Left lobe of liver (tissue), 2 donors: ENCODE data around the gene PCCA. TPM values are rescaled to one million over a fixed set of nuclear protein-coding genes. Genes with fewer than 3 reads are reported as not detected.
"Not testable (repeated sequence)": the region's sequence is repeated elsewhere in the genome, so short reads cannot be mapped to it uniquely, and the experiment has no call there.

Source experiments
- ATAC-seq: fragments of 200-7000 bp; cut with Tn5 transposase; one replicate; pipeline ENCODE4 v1.9.1; 2020; ENCODE audit warnings: mild to moderate bottlenecking, moderate library complexity
- DNase-seq: peaks from one replicate; pipeline ENCODE4 v3.0.0-alpha.2; 2020; ENCODE audit warnings: low spot score
- total RNA-seq: library from RNA; stranded (reverse); gene quantifications from one replicate; pipeline ENCODE4 v1.2.1, GENCODE V29; 2021
- donor health status: DM: no; HTN: no; CAD: no; lungs with moderate emphysema.
- donor health status: DM: no; HTN: yes; CAD: no.

Gene PCCA
- total RNA-seq, 1 donor from 2014 or later, result 83.5 TPM

GRCh38 chr13:100097821-100098220 lies 8.9 kb downstream of the PCCA start:
- ATAC-seq (no peak), DNase-seq (no peak)

- DNase-seq, result no peak
- ATAC-seq, result peak; percentile 45
These were observed 9.7 kb downstream of the PCCA start for GRCh38 chr13:100098445-100099116.

DNA sequence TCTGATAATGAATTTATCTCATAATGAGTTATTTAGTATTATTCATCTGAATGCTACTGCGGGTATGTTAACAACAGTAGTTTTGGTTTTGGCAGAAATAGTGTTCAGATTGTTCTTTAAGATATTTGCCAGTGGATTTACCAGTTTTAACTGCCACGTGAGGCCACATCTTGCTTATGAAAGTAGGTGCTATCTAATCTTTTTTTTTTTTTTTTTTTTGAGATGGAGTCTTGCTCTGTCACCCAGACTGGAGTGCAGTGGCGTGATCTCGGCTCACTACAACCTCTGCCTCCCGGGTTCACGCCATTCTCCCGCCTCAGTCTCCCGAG lies 10.2 kb downstream of the PCCA start:
- not testable (repeated sequence) for ATAC-seq, DNase-seq

DNA sequence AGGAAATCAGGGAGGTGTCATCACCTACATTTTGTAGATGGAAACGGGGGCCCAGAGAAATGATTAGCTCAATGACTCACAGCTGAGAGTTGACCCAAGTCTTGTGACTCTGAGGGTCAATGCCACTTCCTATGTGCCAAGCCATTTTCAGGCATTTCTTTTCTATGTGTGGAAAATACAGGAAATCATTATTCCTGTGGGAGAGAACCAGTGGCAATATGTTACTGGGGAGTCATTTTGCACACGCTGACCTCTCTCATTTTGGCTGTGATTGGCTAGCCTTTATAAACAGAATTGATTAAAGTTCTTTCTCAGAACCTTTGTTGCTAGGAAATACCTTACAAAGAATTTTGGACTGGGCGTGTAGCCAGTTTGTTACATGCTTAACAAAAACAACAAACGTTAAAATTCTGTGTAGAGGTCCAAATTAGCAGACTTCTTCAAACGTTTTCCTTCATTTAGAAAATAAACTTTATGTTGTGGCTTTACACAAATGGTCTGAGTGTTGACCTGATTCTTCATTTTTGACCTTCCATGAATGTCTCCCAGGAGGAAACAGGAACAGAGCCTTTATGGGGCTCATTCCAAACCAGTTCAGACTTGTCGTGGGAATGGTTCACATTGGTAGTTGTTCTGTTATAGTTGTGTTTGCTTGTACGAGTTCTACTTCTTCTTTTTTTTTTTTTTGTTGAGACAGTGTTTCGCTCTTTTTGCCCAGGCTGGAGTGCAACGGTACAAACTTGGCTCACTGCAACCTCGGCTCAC lies 11.4 kb downstream of the PCCA start:
- DNase-seq, result peak; percentile 68
- peak; percentile 80 for ATAC-seq

- DNase-seq, result no peak
- ATAC-seq, result no peak
These were observed 13.1 kb downstream of the PCCA start for GRCh38 chr13:100102042-100102441.

GRCh38 chr13:100106005-100106404 lies 17.1 kb downstream of the PCCA start:
- ATAC-seq (peak; percentile 19), DNase-seq (no peak)

- no peak for DNase-seq
- no peak for ATAC-seq
These were observed 17.8 kb downstream of the PCCA start for GRCh38 chr13:100106705-100107104.

GRCh38 chr13:100108913-100109507 lies 20.1 kb downstream of the PCCA start:
- DNase-seq (no peak), ATAC-seq (no peak)

- ATAC-seq, result peak; percentile 30
- no peak for DNase-seq
These were observed 21.4 kb downstream of the PCCA start for GRCh38 chr13:100110269-100110668.

GRCh38 chr13:100112186-100112838 lies 23.4 kb downstream of the PCCA start:
- peak; percentile 89 for ATAC-seq
- no peak for DNase-seq

GRCh38 chr13:100115693-100116254 lies 26.9 kb downstream of the PCCA start:
- no peak for ATAC-seq
- DNase-seq, result no peak

DNA sequence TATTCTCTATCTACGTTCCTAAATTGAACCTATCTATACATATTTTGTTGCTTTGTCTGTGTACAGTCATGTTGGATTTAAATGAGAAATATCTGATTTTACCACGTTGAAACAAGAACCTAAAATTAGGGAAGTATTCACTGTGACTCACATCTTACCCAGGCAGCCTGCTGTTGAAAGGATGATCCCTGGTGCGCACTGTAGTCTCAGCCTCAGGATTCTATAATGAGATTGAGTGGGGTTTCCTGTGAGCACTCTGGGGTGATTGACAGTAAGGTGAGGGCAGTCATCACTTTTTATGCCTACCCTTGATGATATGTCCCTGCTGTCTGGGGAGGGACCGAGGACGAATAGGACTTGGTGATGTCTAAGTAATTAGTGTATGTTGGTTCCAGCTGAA lies 35.4 kb downstream of the PCCA start:
- ATAC-seq, result no peak
- DNase-seq, result no peak

DNA sequence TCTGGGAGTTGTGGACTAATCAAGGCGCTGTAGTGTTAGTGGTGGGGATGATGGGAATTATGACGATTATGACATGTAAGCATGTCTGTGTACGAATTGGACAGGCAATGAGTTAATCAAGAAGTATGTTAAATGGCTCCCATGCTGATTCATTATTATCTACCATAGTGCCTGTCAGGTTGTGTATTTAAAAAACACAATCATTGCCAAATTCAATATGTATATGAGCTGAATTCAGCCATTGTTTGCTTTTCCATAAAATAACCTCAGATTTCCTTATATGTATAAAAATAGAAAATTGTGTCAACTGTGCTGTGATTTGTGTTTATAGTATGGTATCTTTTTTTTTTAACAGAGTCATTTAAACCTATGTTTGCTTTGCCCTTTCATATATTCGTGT lies 37.1 kb downstream of the PCCA start:
- DNase-seq (no peak), ATAC-seq (no peak)

- ATAC-seq (peak; percentile 38), DNase-seq (no peak)
These were observed 39.5 kb downstream of the PCCA start for GRCh38 chr13:100128373-100128772.

- DNase-seq (no peak), ATAC-seq (peak; percentile 87)
These were observed 39.9 kb downstream of the PCCA start for GRCh38 chr13:100128838-100129237.

DNA sequence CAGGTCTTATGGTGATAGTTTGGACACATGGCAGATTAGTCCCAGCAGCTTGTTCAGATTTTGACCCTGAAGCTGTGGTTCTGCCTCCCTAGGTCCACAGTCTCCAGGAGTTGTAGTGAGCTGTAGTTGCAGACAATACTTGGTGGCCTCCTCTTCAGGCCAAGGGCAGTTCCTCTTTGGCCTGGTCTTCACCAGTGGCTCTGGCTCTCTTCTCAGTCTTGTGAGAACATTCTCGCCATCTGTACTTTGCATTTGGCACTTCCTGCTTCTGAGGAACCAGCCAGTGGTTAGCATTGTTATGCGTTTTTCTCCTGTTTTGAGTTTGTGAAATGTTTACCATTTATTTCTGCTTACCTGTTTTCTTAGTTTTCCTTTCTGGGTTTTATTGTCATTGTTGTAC lies 40.7 kb downstream of the PCCA start:
- DNase-seq, result no peak
- peak; percentile 50 for ATAC-seq

GRCh38 chr13:100130092-100130491 lies 41.2 kb downstream of the PCCA start:
- no peak for DNase-seq
- ATAC-seq, result peak; percentile 55

DNA sequence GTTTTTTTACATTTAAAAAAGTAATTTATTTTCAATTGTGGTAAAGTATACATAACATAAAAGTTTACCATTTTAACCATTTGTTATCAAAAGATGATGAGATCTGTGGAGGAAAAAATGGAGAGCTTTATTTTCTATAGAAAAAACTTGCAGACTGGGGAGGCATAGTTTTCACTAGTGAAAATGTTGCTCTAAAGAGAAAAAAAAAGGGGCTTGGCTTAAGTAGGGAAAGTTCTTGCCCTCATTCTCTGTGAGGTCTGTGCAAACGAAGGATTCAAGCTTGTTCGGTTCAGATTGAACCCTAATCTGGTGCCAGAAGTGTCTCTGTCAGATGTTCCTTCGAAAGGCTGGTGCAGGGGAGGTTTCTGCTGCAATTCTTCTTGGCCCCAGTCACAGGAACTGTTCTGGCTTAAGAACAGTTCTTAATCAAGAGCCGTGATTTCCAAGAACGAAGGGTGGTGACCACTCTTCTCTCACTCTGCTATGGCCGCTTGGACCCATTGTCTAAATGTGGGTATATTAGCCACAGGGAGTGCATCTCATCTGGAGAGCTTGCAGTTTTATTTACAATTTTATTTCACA lies 42.1 kb downstream of the PCCA start:
- DNase-seq, result no peak
- ATAC-seq, result no peak

DNA sequence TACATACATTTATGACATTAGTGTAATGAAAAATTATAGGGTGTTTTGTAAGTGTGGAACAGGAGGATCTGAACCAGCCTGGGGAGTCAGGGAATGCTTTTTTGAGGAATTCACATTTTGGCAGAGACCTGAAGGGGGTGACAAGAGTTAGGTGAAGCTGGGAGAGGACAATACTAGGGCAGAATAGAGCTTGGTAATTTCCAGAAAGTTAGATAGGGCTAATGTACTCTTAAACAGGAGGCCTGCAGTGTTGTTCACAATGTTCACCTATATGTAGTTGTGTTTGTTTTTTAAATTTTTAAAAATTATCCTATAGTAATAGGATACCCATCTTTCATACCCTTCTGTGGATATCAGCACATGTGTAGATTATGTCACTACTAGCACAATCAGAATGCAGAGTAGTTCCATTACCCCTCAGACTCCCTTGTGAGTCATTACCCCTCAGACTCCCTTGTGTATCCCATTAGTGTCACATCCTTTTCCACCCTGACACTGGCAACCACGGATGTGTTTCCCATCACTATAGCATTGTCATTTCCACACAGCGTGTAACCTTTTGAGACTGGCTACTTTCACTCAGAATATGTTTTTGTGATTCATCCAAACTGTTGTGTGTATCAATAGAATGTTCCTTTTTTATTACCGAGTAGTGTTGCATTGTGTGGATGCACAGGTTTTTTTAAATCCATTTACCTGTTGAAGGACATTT lies 43.1 kb downstream of the PCCA start:
- ATAC-seq (no peak), DNase-seq (no peak)

GRCh38 chr13:100138859-100139491 lies 50.1 kb downstream of the PCCA start:
- ATAC-seq, result no peak
- no peak for DNase-seq
